Cardiac muscle cell (in vitro differentiated cells and primary cell): ENCODE measurements around the gene AKAP9. TPM values are rescaled to one million over a fixed set of nuclear protein-coding genes. Genes with fewer than 3 reads are reported as not detected.
"Not testable (repeated sequence)": the region's sequence is repeated elsewhere in the genome, so short reads cannot be mapped to it uniquely, and the experiment has no call there.

Experiments
- DNase-seq, 2 donors: peaks; one replicate each; pipeline versions ENCODE4 v3.0.0 to v3.0.0-alpha.2; 2010 to 2017; ENCODE audit warnings: low read depth in 1 of 2, low spot score in 1 of 2
- H3K27ac ChIP-seq: fragments of 200-600 bp; sonication (generic); 2 replicates; pipeline ENCODE4 v1.5.1; 2016
- H3K27me3 ChIP-seq: fragments of 200-600 bp; sonication (generic); 2 replicates; pipeline ENCODE4 v1.6.0; 2016; ENCODE audit warnings: control low read depth
- H3K36me3 ChIP-seq: fragments of 200-600 bp; sonication (generic); 2 replicates; pipeline ENCODE4 v1.5.1; 2016; ENCODE audit warnings: control low read depth
- H3K4me1 ChIP-seq: fragments of 200-600 bp; sonication (generic); 2 replicates; pipeline ENCODE4 v1.8.1; 2017; ENCODE audit warnings: low read depth, mild to moderate bottlenecking, mixed run types
- H3K4me3 ChIP-seq: fragments of 200-600 bp; sonication (generic); 2 replicates; pipeline ENCODE4 v1.5.1; 2016; ENCODE audit warnings: mild to moderate bottlenecking
- H3K9me3 ChIP-seq: fragments of 200-600 bp; sonication (generic); 2 replicates; pipeline ENCODE4 v1.5.1; 2017; ENCODE audit warnings: low read depth, mild to moderate bottlenecking, control low read depth
- CTCF ChIP-seq: IDR thresholded peaks from 2 replicates; pipeline ENCODE4 v1.5.1; 2012; ENCODE audit warnings: low read depth, mild to moderate bottlenecking, low read length
- polyA plus RNA-seq: library from polyadenylated mRNA; unstranded; fragments of >200 nt; fragmentation: Nextera tagmentation; extraction: Ambion mirVana; gene quantifications from 2 replicates; pipeline ENCODE4 v1.2.1, GENCODE V29; 2016
- total RNA-seq: library from RNA; depleted of rRNA; stranded (reverse); fragments of >200 nt; gene quantifications from 2 replicates; pipeline ENCODE4 v1.2.3, GENCODE V29; 2016

AKAP9 gene
- total and polyA plus RNA-seq, 2 experiments from 2014 or later, result 41.4 to 57.1 TPM

- Histone ChIP-seq H3K27me3 (no peaks in the 10 kb centered on the region), H3K4me3 (no peak overlapping the region), H3K9me3 (no peaks in the 10 kb centered on the region), H3K4me1 (peaks cover 11% of the 10 kb centered on the region), H3K36me3 (no peaks in the 10 kb centered on the region), H3K27ac (no peak overlapping the region)
- peak; percentile 26 for TF ChIP-seq CTCF
- DNase-seq, result peak in 1 of 2 donors; percentile 78
Measured at GRCh38 chr7:91945476-91945875, 4.8 kb downstream of the AKAP9 start.

GRCh38 chr7:91946549-91946948, 5.9 kb downstream of the AKAP9 start:
- H3K4me3 ChIP-seq, result no peak overlapping the region
- no peak for TF ChIP-seq CTCF
- no peaks in the 10 kb centered on the region for H3K27me3 ChIP-seq
- H3K9me3 ChIP-seq, result no peaks in the 10 kb centered on the region
- no peaks in the 10 kb centered on the region for H3K36me3 ChIP-seq
- peaks cover 11% of the 10 kb centered on the region for H3K4me1 ChIP-seq
- H3K27ac ChIP-seq, result no peak overlapping the region
- no peak for DNase-seq

GRCh38 chr7:91947948-91948347, 7.3 kb downstream of the AKAP9 start:
- Histone ChIP-seq H3K36me3 (no peaks in the 10 kb centered on the region), H3K4me1 (peaks cover 3% of the 10 kb centered on the region), H3K27ac (no peak overlapping the region), H3K27me3 (no peaks in the 10 kb centered on the region), H3K9me3 (no peaks in the 10 kb centered on the region), H3K4me3 (no peak overlapping the region)
- no peak for DNase-seq
- TF ChIP-seq CTCF, result no peak

GRCh38 chr7:91949221-91950009, 8.8 kb downstream of the AKAP9 start:
- no peak for TF ChIP-seq CTCF
- no peaks in the 10 kb centered on the region for H3K27me3 ChIP-seq
- H3K4me1 ChIP-seq, result no peaks in the 10 kb centered on the region
- H3K27ac ChIP-seq, result no peak overlapping the region
- H3K4me3 ChIP-seq, result no peak overlapping the region
- peak in 1 of 2 donors; percentile 12 for DNase-seq
- no peaks in the 10 kb centered on the region for H3K9me3 ChIP-seq
- H3K36me3 ChIP-seq, result no peaks in the 10 kb centered on the region

- H3K9me3 ChIP-seq, result no peaks in the 10 kb centered on the region
- TF ChIP-seq CTCF, result peak; percentile 21
- no peak overlapping the region for H3K27ac ChIP-seq
- DNase-seq, result peak in 1 of 2 donors; percentile 38
- no peak overlapping the region for H3K4me3 ChIP-seq
- no peaks in the 10 kb centered on the region for H3K36me3 ChIP-seq
- peaks cover 12% of the 10 kb centered on the region for H3K4me1 ChIP-seq
- H3K27me3 ChIP-seq, result no peaks in the 10 kb centered on the region
Measured at GRCh38 chr7:91953618-91954017, 13.0 kb downstream of the AKAP9 start.

- H3K36me3 ChIP-seq, H3K27me3 ChIP-seq, H3K9me3 ChIP-seq, H3K27ac ChIP-seq, H3K4me3 ChIP-seq, DNase-seq: not testable (repeated sequence)
- H3K4me1 ChIP-seq, result peaks cover 12% of the 10 kb centered on the region
Measured at GRCh38 chr7:91956464-91956863, 15.8 kb downstream of the AKAP9 start.
